SK-N-SH (cell line): ENCODE data around the gene KRTAP11-1. TPM values are rescaled to one million over a fixed set of nuclear protein-coding genes. Genes with fewer than 3 reads are reported as not detected.

Experiments used
- CTCF ChIA-PET: fragments of 300-600, 350-600 bp; formaldehyde crosslinking; extraction: SDS; loops from one replicate; lab custom pipeline; 2021; lab: Yijun Ruan, JAX
- POLR2A ChIA-PET: fragments of 350-600 bp; sonication (Branson Sonifier 250); formaldehyde crosslinking; extraction: SDS; loops from one replicate; lab custom pipeline; 2020; ENCODE audit warnings: antibody characterized with exemption, inconsistent platforms; lab: Yijun Ruan, JAX
- DNase-seq: peaks from one replicate; pipeline ENCODE4 v3.0.0; 2012
- H2AFZ ChIP-seq: fragments of 200-600 bp; sonication (generic); 2 replicates; pipeline ENCODE4 v1.8.1; 2016; ENCODE audit warnings: antibody characterized with exemption, mild to moderate bottlenecking, low read depth
- H3F3A ChIP-seq: fragments of 200-600 bp; sonication (generic); replicated peaks from 2 replicates; pipeline ENCODE3; 2016; ENCODE audit warnings: antibody characterized with exemption, mild to moderate bottlenecking; ENCODE audit not compliant: insufficient read depth
- H3K27ac ChIP-seq, 2 experiments: fragments of 200-500 bp in 1 of 2; fragments of 200-600 bp in 1 of 2; sonication (Bioruptor generic) in 1 of 2; sonication (generic), shearing (Covaris generic) in 1 of 2; 2 replicates each; pipeline versions ENCODE4 v1.5.1 to v1.6.1; 2014 to 2016; ENCODE audit warnings: low read depth in 2 of 2, inconsistent platforms in 1 of 2, low read length in 1 of 2, mild to moderate bottlenecking in 1 of 2, mixed read lengths in 1 of 2
- H3K27me3 ChIP-seq: fragments of 200-600 bp; sonication (generic), shearing (Covaris generic); 2 replicates; pipeline ENCODE4 v1.6.1; 2016; ENCODE audit warnings: mixed run types; ENCODE audit not compliant: insufficient read depth
- H3K36me3 ChIP-seq, 2 experiments: fragments of 200-500 bp in 1 of 2; fragments of 200-600 bp in 1 of 2; sonication (Bioruptor generic) in 1 of 2; sonication (generic) in 1 of 2; replicated peaks in 1 of 2; 2 replicates each; pipeline versions ENCODE3 to v1.5.1; 2014 to 2016; ENCODE audit warnings: low read length in 1 of 2, mild to moderate bottlenecking in 1 of 2; ENCODE audit not compliant: insufficient read depth in 2 of 2, control insufficient read depth in 1 of 2
- H3K4me1 ChIP-seq, 2 experiments: fragments of 200-500 bp in 1 of 2; fragments of 200-600 bp in 1 of 2; sonication (Bioruptor generic) in 1 of 2; sonication (generic), shearing (Covaris generic) in 1 of 2; 2 replicates each; pipeline versions ENCODE4 v1.5.1 to v1.6.1; 2014 to 2016; ENCODE audit warnings: low read depth in 1 of 2, low read length in 1 of 2, mixed run types in 1 of 2; ENCODE audit not compliant: insufficient read depth in 2 of 2, control insufficient read depth in 1 of 2
- H3K4me2 ChIP-seq: fragments of 200-600 bp; sonication (generic), shearing (Covaris generic); 2 replicates; pipeline ENCODE4 v1.6.1; 2017; ENCODE audit warnings: mixed run types
- H3K4me3 ChIP-seq, 2 experiments: fragments of 200-500 bp in 1 of 2; fragments of 200-600 bp in 1 of 2; sonication (Bioruptor generic) in 1 of 2; sonication (generic), shearing (Covaris generic) in 1 of 2; 2 replicates each; pipeline versions ENCODE4 v1.5.1 to v1.8.1; 2014 to 2016; ENCODE audit warnings: low read depth in 2 of 2, inconsistent platforms in 1 of 2, low read length in 1 of 2, mild to moderate bottlenecking in 1 of 2, mixed read lengths in 1 of 2, moderate library complexity in 1 of 2
- H3K79me2 ChIP-seq: fragments of 200-600 bp; sonication (generic); 2 replicates; pipeline ENCODE4 v1.8.1; 2017; ENCODE audit warnings: mild to moderate bottlenecking; ENCODE audit not compliant: insufficient read depth
- H3K9ac ChIP-seq: fragments of 200-600 bp; sonication (generic); 2 replicates; pipeline ENCODE4 v1.6.1; 2017; ENCODE audit warnings: mixed run types
- H3K9me2 ChIP-seq: fragments of 200-600 bp; sonication (generic); 2 replicates; pipeline ENCODE4 v1.6.1; 2017; ENCODE audit warnings: mixed run types
- H3K9me3 ChIP-seq: fragments of 200-600 bp; sonication (generic); 2 replicates; pipeline ENCODE4 v1.6.1; 2017; ENCODE audit warnings: mixed run types, mild to moderate bottlenecking, moderate library complexity
- H4K20me1 ChIP-seq: fragments of 200-600 bp; sonication (generic); 2 replicates; pipeline ENCODE4 v1.6.1; 2017; ENCODE audit warnings: mild to moderate bottlenecking, mixed run types; ENCODE audit not compliant: insufficient read depth
- EZH2phosphoT487 ChIP-seq: fragments of 200-600 bp; sonication (generic); IDR thresholded peaks from 2 replicates; pipeline ENCODE4 v1.6.1; 2017; ENCODE audit warnings: low read depth, mixed run types, mild to moderate bottlenecking, antibody characterized with exemption, moderate library complexity, borderline replicate concordance
- FOSL2 ChIP-seq: IDR thresholded peaks from 2 replicates; pipeline ENCODE4 v1.4.0; 2012; ENCODE audit warnings: low read depth, mild to moderate bottlenecking, moderate library complexity, borderline replicate concordance
- FOXJ3 ChIP-seq: sonication (generic); formaldehyde crosslinking; IDR thresholded peaks from 2 replicates; pipeline ENCODE4 v1.5.1; 2020; ENCODE audit warnings: mild to moderate bottlenecking, missing genetic modification reagents
- GABPA ChIP-seq: IDR thresholded peaks from 2 replicates; pipeline ENCODE4 v1.4.0; 2012; ENCODE audit warnings: low read depth, mild to moderate bottlenecking
- GATA2 ChIP-seq: sonication (generic); formaldehyde crosslinking; IDR thresholded peaks from 2 replicates; pipeline ENCODE4 v1.5.0; 2020; ENCODE audit warnings: mild to moderate bottlenecking, missing genetic modification reagents
- JUND ChIP-seq: IDR thresholded peaks from 2 replicates; pipeline ENCODE4 v1.4.0; 2012
- RAD21 ChIP-seq: IDR thresholded peaks from 2 replicates; pipeline ENCODE4 v1.6.1; 2012; ENCODE audit warnings: mild to moderate bottlenecking, low read length
- RCOR1 ChIP-seq: fragments of 150-350 bp; IDR thresholded peaks from 2 replicates; pipeline ENCODE4 v1.6.1; 2017; ENCODE audit warnings: antibody characterized with exemption, low read length
- RXRA ChIP-seq: IDR thresholded peaks from 2 replicates; pipeline ENCODE4 v1.4.0; 2012; ENCODE audit warnings: low read depth, mild to moderate bottlenecking, borderline replicate concordance
- SIN3A ChIP-seq: IDR thresholded peaks from 2 replicates; pipeline ENCODE4 v1.6.1; 2012; ENCODE audit warnings: low read depth, mild to moderate bottlenecking, low read length, moderate library complexity, borderline replicate concordance
- WGBS: methylation state at CpG from one replicate; pipeline ENCODE4 v1.1.6; 2017; ENCODE audit warnings: low lambda C conversion rate; 5-methylcytosine and 5-hydroxymethylcytosine counted together
- polyA plus RNA-seq, 3 experiments: library from polyadenylated mRNA; depleted of rRNA; stranded (reverse); fragments of >200 nt; gene quantifications; 2 replicates each; pipeline ENCODE4 v1.2.3, GENCODE V29; 2012
- TF ChIP-seq, protein P1 (sequence below): fragments of 200-600 bp; sonication (generic); IDR thresholded peaks from 2 replicates; pipeline ENCODE4 v1.6.1; 2017; ENCODE audit warnings: antibody characterized with exemption, mild to moderate bottlenecking, moderate library complexity

Gene KRTAP11-1
- polyA plus RNA-seq, 1 of the 3 experiments (the other 2 are of a cell fraction): not detected

DNA sequence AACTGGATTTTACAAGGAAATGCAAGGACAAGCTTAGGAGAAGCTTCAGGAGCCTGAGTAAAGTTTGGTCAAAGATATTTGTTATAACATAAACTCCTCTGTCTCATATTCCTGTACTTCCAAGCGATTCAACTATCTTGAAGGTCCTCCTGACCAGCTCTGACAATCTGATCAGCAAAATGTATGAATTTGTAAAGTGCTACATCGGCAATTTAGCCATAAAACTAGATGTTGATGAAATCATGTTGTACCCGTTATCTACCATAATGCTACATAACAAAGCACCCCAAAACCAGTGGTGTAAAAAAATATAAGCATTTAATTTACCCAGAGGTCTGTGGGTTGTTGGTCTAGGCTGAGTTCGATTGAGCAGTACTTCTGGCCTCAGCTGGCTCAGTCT is 19.5 kb upstream of the KRTAP11-1 start:
- Histone ChIP-seq H3K9me2 (no peaks in the 10 kb centered on the region), H3K27ac (no peak overlapping the region), H3K27me3 (peaks cover 8% of the 10 kb centered on the region; the same call in 1 of the 2 replicates), H3K9ac (no peak overlapping the region), H4K20me1 (no peaks in the 10 kb centered on the region), H3K9me3 (no peaks in the 10 kb centered on the region), H3K36me3 (no peaks in the 10 kb centered on the region), H3K4me2 (no peak overlapping the region), H2AFZ (no peak overlapping the region), H3K4me3 (no peak overlapping the region), H3K4me1 (no peaks in the 10 kb centered on the region), H3K79me2 (no peaks in the 10 kb centered on the region), H3F3A (no peaks in the 10 kb centered on the region)
- ChIA-PET CTCF (no interaction called here), POLR2A (no interaction called here)
- no peak for DNase-seq
- TF ChIP-seq GATA2 (CRISPR knock-in tag) (no peak), JUND (no peak)
- WGBS: 0% methylated on average over 4 of the region's 4 CpGs

GRCh38 chr21:30882866-30883597 is 1.7 kb upstream of the KRTAP11-1 start:
- Histone ChIP-seq H3K9ac (no peak overlapping the region), H3K4me3 (no peak overlapping the region), H3K4me2 (no peak overlapping the region), H3K27me3 (no peaks in the 10 kb centered on the region), H4K20me1 (no peaks in the 10 kb centered on the region), H3K36me3 (no peaks in the 10 kb centered on the region), H3K79me2 (no peaks in the 10 kb centered on the region), H3K27ac (no peak overlapping the region), H3K4me1 (no peaks in the 10 kb centered on the region), H3K9me2 (no peaks in the 10 kb centered on the region), H2AFZ (no peak overlapping the region), H3F3A (no peaks in the 10 kb centered on the region), H3K9me3 (no peaks in the 10 kb centered on the region)
- ChIA-PET CTCF (no interaction called here), POLR2A (no interaction called here)
- no peak for DNase-seq
- 15% methylated on average over 8 of the region's 8 CpGs for WGBS
- TF ChIP-seq FOSL2 (no peak), RAD21 (no peak)

- ChIA-PET CTCF (no interaction called here), POLR2A (no interaction called here)
- H2AFZ ChIP-seq: no peak overlapping the region
- no peaks in the 10 kb centered on the region for H3K4me1 ChIP-seq
- H3K27me3 ChIP-seq: no peaks in the 10 kb centered on the region
- WGBS: 6% methylated on average over 7 of the region's 12 CpGs
- no peaks in the 10 kb centered on the region for H3K9me3 ChIP-seq
- H3F3A ChIP-seq: no peaks in the 10 kb centered on the region
- no peaks in the 10 kb centered on the region for H3K9me2 ChIP-seq
- H4K20me1 ChIP-seq: no peaks in the 10 kb centered on the region
- H3K79me2 ChIP-seq: no peaks in the 10 kb centered on the region
- no peak overlapping the region for H3K4me2 ChIP-seq
- no peak overlapping the region for H3K9ac ChIP-seq
- no peak for DNase-seq
- H3K27ac ChIP-seq: no peak overlapping the region
- no peak for TF ChIP-seq FOXJ3 (CRISPR knock-in tag)
- TF ChIP-seq EZH2phosphoT487: no peak
- no peak for TF ChIP-seq SIN3A
- no peak for TF ChIP-seq GABPA
- TF ChIP-seq RXRA: no peak
- TF ChIP-seq, protein P1, sequence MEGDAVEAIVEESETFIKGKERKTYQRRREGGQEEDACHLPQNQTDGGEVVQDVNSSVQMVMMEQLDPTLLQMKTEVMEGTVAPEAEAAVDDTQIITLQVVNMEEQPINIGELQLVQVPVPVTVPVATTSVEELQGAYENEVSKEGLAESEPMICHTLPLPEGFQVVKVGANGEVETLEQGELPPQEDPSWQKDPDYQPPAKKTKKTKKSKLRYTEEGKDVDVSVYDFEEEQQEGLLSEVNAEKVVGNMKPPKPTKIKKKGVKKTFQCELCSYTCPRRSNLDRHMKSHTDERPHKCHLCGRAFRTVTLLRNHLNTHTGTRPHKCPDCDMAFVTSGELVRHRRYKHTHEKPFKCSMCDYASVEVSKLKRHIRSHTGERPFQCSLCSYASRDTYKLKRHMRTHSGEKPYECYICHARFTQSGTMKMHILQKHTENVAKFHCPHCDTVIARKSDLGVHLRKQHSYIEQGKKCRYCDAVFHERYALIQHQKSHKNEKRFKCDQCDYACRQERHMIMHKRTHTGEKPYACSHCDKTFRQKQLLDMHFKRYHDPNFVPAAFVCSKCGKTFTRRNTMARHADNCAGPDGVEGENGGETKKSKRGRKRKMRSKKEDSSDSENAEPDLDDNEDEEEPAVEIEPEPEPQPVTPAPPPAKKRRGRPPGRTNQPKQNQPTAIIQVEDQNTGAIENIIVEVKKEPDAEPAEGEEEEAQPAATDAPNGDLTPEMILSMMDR: no peak
- TF ChIP-seq RCOR1: no peak
- no peaks in the 10 kb centered on the region for H3K36me3 ChIP-seq
- no peak overlapping the region for H3K4me3 ChIP-seq
Observed at GRCh38 chr21:30880914-30881313, 466 bp downstream of the KRTAP11-1 start.
